Endothelial cell of umbilical vein (primary cell): Measurements from ENCODE around the gene CD99L2.

ENCODE experiments used
- CTCF ChIP-seq, 2 donors: IDR thresholded peaks; 1 replicate in 1 of 2; 2 replicates in 1 of 2; pipeline ENCODE4 v1.5.1; 2011; ENCODE audit warnings: low read length in 2 of 2, mild to moderate bottlenecking in 2 of 2, moderate library complexity in 2 of 2, control low read depth in 1 of 2, inconsistent platforms in 1 of 2, low read depth in 1 of 2; ENCODE audit not compliant: insufficient read depth in 1 of 2; ENCODE audit errors: extremely low read depth in 1 of 2
- MAX ChIP-seq: IDR thresholded peaks from 2 replicates; pipeline ENCODE4 v1.6.1; 2011; ENCODE audit not compliant: insufficient read depth, insufficient read length
- MYC ChIP-seq: IDR thresholded peaks from one replicate; pipeline ENCODE4 v1.6.1; 2011; ENCODE audit warnings: mild to moderate bottlenecking, low read depth, low read length

DNA sequence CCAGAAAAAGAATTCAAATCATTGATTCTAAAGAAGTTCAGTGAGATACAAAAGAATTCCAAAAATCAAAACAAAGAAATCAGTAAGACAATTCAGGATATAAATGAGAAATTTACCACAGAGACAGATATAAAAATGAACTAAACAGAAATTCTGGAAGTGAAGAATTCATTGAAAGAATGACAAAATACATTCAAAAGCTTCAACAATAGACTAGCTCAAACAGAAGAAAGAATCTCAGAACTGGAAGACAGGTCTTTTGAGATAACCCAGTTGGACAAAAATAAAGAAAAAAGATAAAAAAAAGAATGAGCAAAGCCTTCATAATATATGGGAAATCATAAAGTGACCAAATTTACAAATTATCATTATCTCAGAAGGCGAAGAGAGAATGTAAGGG, 41.7 kb downstream of the CD99L2 start:
- TF ChIP-seq CTCF (IDR thresholded peaks at IDR 0.05; ENCODE audit: extremely low read depth in 1 of 2, insufficient read depth in 1 of 2, low read depth in 1 of 2, low read length in 2 of 2) (no peak), MAX (no peak), MYC (no peak)
